Stimulated activated naive CD8-positive, alpha-beta T cell treated with anti-CD3 and anti-CD28 coated beads, Interleukin-15, Interleukin-2, amounts not matched to agents 100 ng/mL and 50 ng/mL, for 24 hours (primary cell): Measurements from ENCODE around the gene CMIP.
A peak's percentile ranks its signal among the peaks of the same experiment; 100 is the strongest.

Experiments
- H3K27ac Mint-ChIP-seq: one replicate; pipeline ENCODE4 v1.8.0; 2021; ENCODE audit warnings: mild to moderate bottlenecking, mixed read lengths
- H3K27me3 Mint-ChIP-seq: one replicate; pipeline ENCODE4 v1.8.0; 2021; ENCODE audit warnings: mixed read lengths
- H3K36me3 Mint-ChIP-seq: one replicate; pipeline ENCODE4 v1.8.0; 2021; ENCODE audit warnings: low read depth, mixed read lengths
- H3K4me1 Mint-ChIP-seq: one replicate; pipeline ENCODE4 v1.8.0; 2021; ENCODE audit warnings: low read depth, mixed read lengths
- H3K4me3 Mint-ChIP-seq: one replicate; pipeline ENCODE4 v1.8.0; 2021; ENCODE audit warnings: mild to moderate bottlenecking, mixed read lengths
- H3K9me3 Mint-ChIP-seq: one replicate; pipeline ENCODE4 v1.8.0; 2021; ENCODE audit warnings: mixed read lengths

Gene CMIP

GRCh38 chr16:81701296-81701970, 256.8 kb downstream of the CMIP start:
- Mint-ChIP-seq H3K36me3 (peaks cover 16% of the 10 kb centered on the region), H3K9me3 (no peaks in the 10 kb centered on the region), H3K27me3 (no peaks in the 10 kb centered on the region), H3K4me3 (no peak overlapping the region), H3K27ac (no peak overlapping the region), H3K4me1 (no peaks in the 10 kb centered on the region)

DNA sequence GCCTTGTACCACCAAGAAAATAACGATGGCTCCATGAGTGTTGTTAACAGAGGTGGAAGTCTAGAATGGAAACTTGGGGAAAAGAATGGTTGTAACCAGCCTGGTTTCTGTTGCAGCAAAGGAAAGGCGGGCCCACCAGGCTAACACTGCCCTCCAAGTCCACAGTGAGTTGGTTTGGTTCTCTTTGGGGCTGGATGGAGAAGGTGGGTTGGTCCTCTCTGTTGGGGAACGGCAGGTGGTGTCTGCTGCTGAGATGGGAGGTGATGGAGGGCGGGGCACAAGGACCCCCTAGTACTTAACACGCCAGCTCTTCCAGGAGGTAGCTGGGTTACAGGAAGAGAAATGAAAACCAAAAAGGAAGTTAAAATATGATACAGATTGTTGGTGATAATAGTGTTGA, 257.9 kb downstream of the CMIP start:
- Mint-ChIP-seq H3K27ac (no peak overlapping the region), H3K4me1 (no peaks in the 10 kb centered on the region), H3K36me3 (peaks cover 27% of the 10 kb centered on the region), H3K9me3 (no peaks in the 10 kb centered on the region), H3K4me3 (no peak overlapping the region), H3K27me3 (no peaks in the 10 kb centered on the region)

GRCh38 chr16:81703177-81704155, 258.9 kb downstream of the CMIP start:
- Mint-ChIP-seq H3K9me3 (no peaks in the 10 kb centered on the region), H3K4me3 (no peak overlapping the region), H3K36me3 (peaks cover 33% of the 10 kb centered on the region), H3K27me3 (no peaks in the 10 kb centered on the region), H3K27ac (peak overlapping the region; percentile 43), H3K4me1 (no peaks in the 10 kb centered on the region)

DNA sequence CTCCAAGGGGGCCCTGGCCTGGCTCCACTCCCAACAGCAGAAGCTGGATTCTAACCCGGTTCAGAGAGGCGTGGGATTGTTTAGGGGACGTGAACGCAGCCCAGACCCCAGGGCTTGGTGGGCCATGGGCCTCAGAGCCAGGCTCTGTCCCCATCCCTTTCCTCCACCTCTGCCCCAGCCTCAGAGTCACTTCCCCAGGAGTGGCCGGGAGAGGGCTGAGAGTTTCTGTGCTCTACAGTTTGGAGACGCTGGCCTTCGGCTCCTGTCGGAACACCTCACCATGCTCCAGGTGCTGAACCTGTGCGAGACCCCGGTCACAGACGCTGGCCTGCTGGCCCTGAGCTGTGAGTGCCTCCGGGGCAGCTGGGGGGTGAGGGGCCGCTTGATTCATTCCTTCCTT, 260.7 kb downstream of the CMIP start:
- Mint-ChIP-seq H3K4me3 (no peak overlapping the region), H3K36me3 (peaks cover 29% of the 10 kb centered on the region), H3K27me3 (no peaks in the 10 kb centered on the region), H3K27ac (no peak overlapping the region), H3K4me1 (no peaks in the 10 kb centered on the region), H3K9me3 (no peaks in the 10 kb centered on the region)

DNA sequence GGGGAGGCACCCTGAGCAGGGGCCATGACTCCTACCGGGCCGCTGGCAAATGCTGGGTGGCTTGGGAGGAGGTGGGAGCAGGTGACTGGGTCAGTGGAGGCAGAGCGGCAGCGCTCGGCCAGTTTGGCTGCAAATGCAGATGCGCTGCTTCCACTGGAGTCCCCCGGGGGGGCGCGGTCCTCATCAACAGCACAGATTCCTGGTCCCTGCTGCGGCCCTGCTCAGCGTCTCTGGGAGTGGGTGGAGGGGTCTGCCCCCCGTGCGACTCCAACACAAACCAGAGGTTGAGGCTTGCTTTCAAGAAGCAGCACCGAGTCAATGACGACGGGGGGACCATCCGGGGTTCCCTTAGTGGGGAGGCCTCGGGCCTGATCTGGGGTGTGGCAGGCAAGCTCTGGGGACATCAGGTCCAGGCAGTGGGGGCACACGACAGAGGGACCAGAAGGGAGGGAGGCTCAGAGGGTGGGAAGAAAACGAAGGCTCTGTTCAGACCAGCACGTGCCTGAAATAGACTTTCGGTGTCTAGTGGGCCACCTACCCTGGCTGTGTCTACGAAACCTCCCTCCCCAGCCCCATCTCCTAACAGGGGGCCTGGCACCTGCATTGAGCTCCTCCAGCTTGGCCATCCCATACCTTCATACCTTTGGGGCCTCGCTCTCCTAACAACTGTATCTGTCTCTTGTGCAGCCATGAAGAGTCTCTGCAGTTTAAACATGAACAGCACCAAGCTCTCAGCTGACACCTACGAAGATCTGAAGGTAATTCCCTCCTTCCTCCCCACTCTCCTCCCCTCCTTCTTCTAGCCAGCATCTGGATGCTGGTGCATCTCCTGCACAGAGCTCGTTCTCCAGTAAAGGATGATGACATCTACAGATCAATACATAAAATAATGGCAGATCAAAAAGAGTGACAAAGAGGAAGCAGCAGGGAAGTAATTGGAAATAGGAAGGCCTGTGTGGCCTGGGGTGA, 262.0 kb downstream of the CMIP start:
- no peaks in the 10 kb centered on the region for H3K27me3 Mint-ChIP-seq
- no peaks in the 10 kb centered on the region for H3K4me1 Mint-ChIP-seq
- H3K36me3 Mint-ChIP-seq: peaks cover 29% of the 10 kb centered on the region
- H3K27ac Mint-ChIP-seq: no peak overlapping the region
- no peak overlapping the region for H3K4me3 Mint-ChIP-seq
- H3K9me3 Mint-ChIP-seq: no peaks in the 10 kb centered on the region

GRCh38 chr16:81707411-81708265, 263.0 kb downstream of the CMIP start:
- Mint-ChIP-seq H3K36me3 (peaks cover 25% of the 10 kb centered on the region), H3K4me1 (no peaks in the 10 kb centered on the region), H3K4me3 (no peak overlapping the region), H3K27me3 (no peaks in the 10 kb centered on the region), H3K9me3 (no peaks in the 10 kb centered on the region), H3K27ac (no peak overlapping the region)

DNA sequence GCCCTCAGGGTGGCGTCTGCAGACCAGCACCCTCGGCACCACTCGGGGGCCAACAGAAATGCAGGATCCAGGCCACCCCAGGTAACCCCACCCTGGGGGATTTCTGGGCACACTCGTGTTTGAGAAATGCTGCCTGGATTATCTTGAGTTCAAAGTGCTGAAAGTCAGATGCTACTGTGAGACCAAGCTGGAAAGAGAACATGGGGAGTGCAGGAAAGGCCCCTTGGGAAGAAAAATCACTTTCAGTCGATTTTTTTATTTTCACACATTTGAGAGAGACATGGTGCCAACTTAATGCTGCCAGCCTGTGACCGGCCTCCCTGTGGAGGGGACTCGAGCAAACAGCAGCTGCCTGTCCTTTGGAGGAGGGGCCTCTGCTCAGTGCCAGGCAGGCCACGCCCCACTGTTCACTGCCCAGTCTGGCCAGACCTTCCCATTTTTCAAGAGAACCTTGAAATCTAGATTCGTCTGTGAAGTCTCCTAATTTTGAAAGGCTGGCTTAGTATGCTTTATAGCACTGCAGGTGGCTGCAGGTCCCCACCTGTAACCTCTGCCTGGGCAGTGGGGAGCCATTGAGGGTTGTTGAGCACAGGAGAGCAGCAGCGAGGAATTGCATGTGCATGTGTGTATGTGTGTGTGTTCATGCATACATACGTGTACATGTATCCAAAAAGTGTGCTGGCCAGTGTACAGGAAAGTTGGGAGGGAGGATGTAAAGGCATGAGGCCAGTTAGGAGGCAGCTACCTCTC, 263.8 kb downstream of the CMIP start:
- no peak overlapping the region for H3K4me3 Mint-ChIP-seq
- H3K27me3 Mint-ChIP-seq: no peaks in the 10 kb centered on the region
- no peaks in the 10 kb centered on the region for H3K4me1 Mint-ChIP-seq
- H3K36me3 Mint-ChIP-seq: peaks cover 17% of the 10 kb centered on the region
- no peaks in the 10 kb centered on the region for H3K9me3 Mint-ChIP-seq
- no peak overlapping the region for H3K27ac Mint-ChIP-seq

- Mint-ChIP-seq H3K4me1 (no peaks in the 10 kb centered on the region), H3K27me3 (no peaks in the 10 kb centered on the region), H3K9me3 (no peaks in the 10 kb centered on the region), H3K27ac (no peak overlapping the region), H3K4me3 (no peak overlapping the region), H3K36me3 (peaks cover 16% of the 10 kb centered on the region)
These were observed 264.6 kb downstream of the CMIP start for GRCh38 chr16:81709016-81709900.

- no peaks in the 10 kb centered on the region for H3K9me3 Mint-ChIP-seq
- H3K4me3 Mint-ChIP-seq: no peak overlapping the region
- H3K27me3 Mint-ChIP-seq: no peaks in the 10 kb centered on the region
- peaks cover 6% of the 10 kb centered on the region for H3K4me1 Mint-ChIP-seq
- H3K27ac Mint-ChIP-seq: no peak overlapping the region
- H3K36me3 Mint-ChIP-seq: peaks cover 16% of the 10 kb centered on the region
These were observed 265.4 kb downstream of the CMIP start for GRCh38 chr16:81710044-81710443.

GRCh38 chr16:81710596-81710995, 266.0 kb downstream of the CMIP start:
- Mint-ChIP-seq H3K4me1 (peaks cover 12% of the 10 kb centered on the region), H3K4me3 (no peak overlapping the region), H3K36me3 (peaks cover 16% of the 10 kb centered on the region), H3K27ac (no peak overlapping the region), H3K27me3 (no peaks in the 10 kb centered on the region), H3K9me3 (no peaks in the 10 kb centered on the region)

DNA sequence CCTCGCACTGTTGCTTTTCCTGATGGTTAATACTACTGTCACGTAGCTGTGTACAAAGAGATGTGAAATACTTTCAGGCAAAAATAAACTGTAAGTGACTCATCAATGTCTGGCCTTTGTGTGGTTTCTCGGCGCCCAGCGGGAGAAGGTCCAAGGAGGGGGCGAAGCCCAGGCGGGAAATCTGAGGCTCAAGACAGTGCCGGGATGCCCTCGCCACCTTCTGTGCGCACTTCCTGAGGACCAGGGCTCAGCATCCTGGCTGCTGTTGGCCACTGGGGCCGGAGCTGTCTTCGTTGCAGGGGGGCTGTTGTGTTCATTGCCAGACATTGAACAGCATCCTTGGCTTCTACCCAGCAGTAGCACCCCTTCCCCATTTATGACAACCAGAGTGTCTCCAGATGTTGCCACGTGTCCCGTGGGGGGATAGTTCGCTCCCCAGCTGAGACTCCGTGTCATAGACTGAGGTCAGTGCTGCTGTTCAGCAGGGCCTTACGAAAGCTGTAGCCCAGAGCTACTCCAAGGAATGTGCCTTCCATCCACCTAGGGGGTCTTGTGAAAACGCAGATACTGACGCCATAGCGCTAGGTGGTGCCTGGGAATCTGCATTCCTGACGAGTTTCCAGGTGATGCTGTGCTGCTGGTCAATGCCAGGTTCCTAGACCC, 267.2 kb downstream of the CMIP start:
- Mint-ChIP-seq H3K4me1 (peaks cover 24% of the 10 kb centered on the region), H3K27me3 (no peaks in the 10 kb centered on the region), H3K4me3 (no peak overlapping the region), H3K9me3 (no peaks in the 10 kb centered on the region), H3K27ac (peak overlapping the region; percentile 4), H3K36me3 (peaks cover 13% of the 10 kb centered on the region)

- Mint-ChIP-seq H3K4me3 (no peak overlapping the region), H3K9me3 (no peaks in the 10 kb centered on the region), H3K27ac (no peak overlapping the region), H3K4me1 (peaks cover 30% of the 10 kb centered on the region), H3K27me3 (no peaks in the 10 kb centered on the region), H3K36me3 (peaks cover 5% of the 10 kb centered on the region)
These were observed 268.1 kb downstream of the CMIP start for GRCh38 chr16:81712681-81713080.
